OCI-LY7 (cell line): ENCODE results near the gene PPTC7. TPM values are rescaled to one million over a fixed set of nuclear protein-coding genes. Genes with fewer than 3 reads are reported as not detected.

ENCODE experiments used
- BruUV-seq: library from RNA; stranded (reverse); fragments of 400-500 nt; replicated peaks from 2 replicates; lab custom pipeline; 2021; lab: Mats Ljungman, UMichigan
- CTCF ChIA-PET: fragments of 300-600 bp; sonication (Branson Sonifier 250); formaldehyde crosslinking; loops from one replicate; lab custom pipeline; 2022; ENCODE audit warnings: antibody characterized with exemption; ENCODE audit not compliant: unreplicated experiment; lab: Charles Lee
- POLR2A ChIA-PET: fragments of 300-600 bp; sonication (Branson Sonifier 250); formaldehyde crosslinking; loops from one replicate; lab custom pipeline; 2022; ENCODE audit warnings: antibody characterized with exemption; lab: Charles Lee
- DNase-seq: peaks from one replicate; pipeline ENCODE4 v3.0.0-alpha.2; 2015; ENCODE audit warnings: low spot score
- H2AFZ ChIP-seq: fragments of 200-600 bp; sonication (generic), shearing (Covaris generic); 2 replicates; pipeline ENCODE4 v1.6.1; 2014; ENCODE audit warnings: mild to moderate bottlenecking, antibody characterized with exemption, low read length, moderate library complexity
- H3K27ac ChIP-seq: fragments of 200-600 bp; sonication (generic); 2 replicates; pipeline ENCODE4 v1.5.1; 2014; ENCODE audit warnings: mixed run types, low read depth, mild to moderate bottlenecking, moderate library complexity, low read length, inconsistent platforms; ENCODE audit not compliant: poor library complexity, severe bottlenecking
- H3K36me3 ChIP-seq: fragments of 200-600 bp; sonication (generic); 2 replicates; pipeline ENCODE4 v1.6.1; 2014; ENCODE audit warnings: mild to moderate bottlenecking, antibody characterized with exemption, low read length, moderate library complexity, mixed read lengths; ENCODE audit not compliant: insufficient read depth
- H3K4me1 ChIP-seq: fragments of 200-600 bp; sonication (generic); 2 replicates; pipeline ENCODE4 v1.5.1; 2014; ENCODE audit warnings: mild to moderate bottlenecking, low read length; ENCODE audit not compliant: insufficient read depth, poor library complexity, severe bottlenecking
- H3K4me2 ChIP-seq: fragments of 200-600 bp; sonication (generic); 2 replicates; pipeline ENCODE4 v1.6.1; 2014; ENCODE audit warnings: mild to moderate bottlenecking, low read length
- H3K4me3 ChIP-seq: fragments of 200-600 bp; sonication (generic); 2 replicates; pipeline ENCODE4 v1.5.1; 2014; ENCODE audit warnings: mild to moderate bottlenecking, low read depth, low read length; ENCODE audit not compliant: poor library complexity, severe bottlenecking
- H3K79me2 ChIP-seq: fragments of 200-600 bp; sonication (generic); 2 replicates; pipeline ENCODE4 v1.6.1; 2016; ENCODE audit warnings: low read depth, mild to moderate bottlenecking, low read length, moderate library complexity, mixed read lengths; ENCODE audit not compliant: insufficient read depth
- H3K9me2 ChIP-seq: fragments of 200-600 bp; sonication (generic); 2 replicates; pipeline ENCODE4 v1.6.1; 2016; ENCODE audit warnings: mild to moderate bottlenecking, low read length, mixed read lengths; ENCODE audit not compliant: insufficient read depth
- H3K9me3 ChIP-seq: fragments of 200-600 bp; sonication (generic); 2 replicates; pipeline ENCODE4 v1.6.1; 2014; ENCODE audit warnings: mild to moderate bottlenecking, mixed run types, low read length, mixed read lengths
- H4K20me1 ChIP-seq: fragments of 200-600 bp; sonication (generic); 2 replicates; pipeline ENCODE4 v1.6.1; 2014; ENCODE audit warnings: mild to moderate bottlenecking, antibody characterized with exemption, low read length, moderate library complexity, mixed read lengths; ENCODE audit not compliant: insufficient read depth
- CTCF ChIP-seq: fragments of 200-600 bp; sonication (generic); conservative IDR thresholded peaks from 2 replicates; pipeline ENCODE4 v1.5.1; 2014; ENCODE audit warnings: mild to moderate bottlenecking, antibody characterized with exemption, low read length, moderate library complexity, mixed read lengths
- EZH2phosphoT487 ChIP-seq: fragments of 200-600 bp; sonication (generic); IDR thresholded peaks from 2 replicates; pipeline ENCODE4 v1.6.1; 2018; ENCODE audit warnings: low read depth, borderline replicate concordance, mild to moderate bottlenecking, mixed run types, antibody characterized with exemption, low read length, moderate library complexity, mixed read lengths
- intact Hi-C: fragments of 100-400 bp; cut with micrococcal nuclease; formaldehyde crosslinking; loops from one replicate; pipeline ENCODE4 v1.10.0; 2022; ENCODE audit not compliant: unreplicated experiment
- total RNA-seq, 2 experiments: library from RNA; depleted of rRNA in 1 of 2; stranded (reverse); fragments of >200 nt in 1 of 2; shearing (Covaris generic) in 1 of 2; gene quantifications; 2 replicates each; pipeline ENCODE4 v1.2.3, GENCODE V29; 2014 to 2022

Gene PPTC7
- total RNA-seq, 2 experiments from 2014 or later, result 11.4 to 29.7 TPM

DNA sequence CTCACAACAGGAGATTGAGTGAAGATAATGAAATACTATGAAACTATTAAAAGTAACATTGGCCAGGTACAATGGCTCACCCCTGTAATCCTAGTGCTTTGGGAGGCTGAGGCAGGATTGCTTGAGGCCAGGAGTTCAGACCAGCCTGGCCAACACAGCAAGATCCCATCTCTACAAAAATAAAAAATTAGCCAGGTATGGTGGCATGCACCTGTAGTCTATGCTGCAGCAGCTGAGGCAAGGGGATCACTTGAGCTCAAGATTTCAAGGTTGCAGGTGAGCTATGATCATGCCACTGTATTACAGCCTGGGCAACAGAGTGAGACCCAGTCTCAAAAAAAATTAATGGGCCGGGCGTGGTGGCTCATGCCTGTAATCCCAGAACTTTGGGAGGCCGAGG lies 66.1 kb downstream of the PPTC7 start:
- ChIA-PET POLR2A (interaction anchor here (0.6 kb wide), 1 partner anchor 86 kb away, joined by 4 read pairs; no protein-coding TSS in a partner anchor), CTCF (interaction anchor here (0.7 kb wide), 1 partner anchor 18 kb away, joined by 3 read pairs; no protein-coding TSS in a partner anchor)
- DNase-seq, result no peak
- H2AFZ ChIP-seq, result no peak overlapping the region
- no peaks in the 10 kb centered on the region for H3K4me1 ChIP-seq
- no peaks in the 10 kb centered on the region for H3K9me3 ChIP-seq
- no peaks in the 10 kb centered on the region for H3K9me2 ChIP-seq
- no peaks in the 10 kb centered on the region for H4K20me1 ChIP-seq
- TF ChIP-seq CTCF, result no peak
- no peak for TF ChIP-seq EZH2phosphoT487
- no peaks in the 10 kb centered on the region for H3K79me2 ChIP-seq
- no peak overlapping the region for H3K27ac ChIP-seq
- H3K4me2 ChIP-seq, result no peak overlapping the region
- intact Hi-C loops, result no loop called here
- BruUV-seq, result no TSS peak
- no peaks in the 10 kb centered on the region for H3K36me3 ChIP-seq
- no peak overlapping the region for H3K4me3 ChIP-seq

DNA sequence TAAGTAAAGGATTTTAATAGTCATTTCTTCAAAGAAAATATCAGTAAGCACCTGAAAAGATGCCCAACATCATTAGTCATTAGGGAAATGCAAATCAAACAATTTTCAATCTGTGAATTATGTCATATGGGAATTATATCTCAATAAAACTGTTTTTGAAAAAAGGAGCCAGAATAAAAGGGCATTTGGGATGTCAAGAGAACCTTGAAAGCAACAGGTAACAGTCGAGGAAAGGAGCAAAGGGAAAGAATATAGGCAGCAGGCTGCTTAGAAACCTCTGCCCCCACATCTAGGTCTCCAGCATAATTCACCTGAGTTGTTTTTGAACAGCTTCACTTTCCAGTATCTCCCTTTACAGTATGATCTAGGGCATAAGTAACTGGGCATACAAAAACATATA lies 68.8 kb downstream of the PPTC7 start:
- H3K36me3 ChIP-seq, result no peaks in the 10 kb centered on the region
- H3K9me2 ChIP-seq, result no peaks in the 10 kb centered on the region
- H3K4me1 ChIP-seq, result no peaks in the 10 kb centered on the region
- no peaks in the 10 kb centered on the region for H3K9me3 ChIP-seq
- intact Hi-C loops, result loop anchor here (5.0 kb wide), 1 partner anchor 313 kb away; no protein-coding TSS in a partner anchor
- CTCF ChIA-PET, result no interaction called here
- DNase-seq, result no peak
- no peak overlapping the region for H2AFZ ChIP-seq
- no peak overlapping the region for H3K27ac ChIP-seq
- H3K4me2 ChIP-seq, result no peak overlapping the region
- H3K79me2 ChIP-seq, result no peaks in the 10 kb centered on the region
- TF ChIP-seq EZH2phosphoT487 (no peak), CTCF (no peak)
- no TSS peak for BruUV-seq
- H4K20me1 ChIP-seq, result no peaks in the 10 kb centered on the region
- no peak overlapping the region for H3K4me3 ChIP-seq
- POLR2A ChIA-PET, result interaction anchor here (0.5 to 1.2 kb wide), 3 partner anchors 11 to 789 kb away, joined by 4 to 5 read pairs (median 5); no protein-coding TSS in a partner anchor

DNA sequence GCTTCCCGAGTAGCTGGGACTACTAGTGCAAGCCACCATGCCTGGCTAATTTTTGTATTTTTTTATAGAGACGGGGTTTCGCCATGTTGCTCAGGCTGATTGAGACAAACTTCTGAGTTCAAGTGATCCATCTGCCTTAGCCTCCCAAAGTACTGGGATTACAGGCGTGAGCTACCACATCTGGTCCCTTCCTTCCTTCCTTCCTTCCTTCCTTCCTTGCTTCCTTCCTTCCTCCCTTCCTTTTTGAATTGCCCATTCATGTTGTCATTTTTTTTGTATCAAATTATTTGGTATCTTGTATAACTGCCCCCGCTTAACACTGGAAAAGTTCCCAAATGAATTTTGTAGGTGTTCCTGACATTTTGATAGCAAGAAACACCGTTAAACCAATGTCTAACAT lies 69.3 kb downstream of the PPTC7 start:
- BruUV-seq, result no TSS peak
- Histone ChIP-seq H3K4me3 (no peak overlapping the region), H3K79me2 (no peaks in the 10 kb centered on the region), H2AFZ (no peak overlapping the region), H3K27ac (no peak overlapping the region), H3K4me2 (no peak overlapping the region), H4K20me1 (no peaks in the 10 kb centered on the region), H3K4me1 (no peaks in the 10 kb centered on the region), H3K9me2 (no peaks in the 10 kb centered on the region), H3K9me3 (no peaks in the 10 kb centered on the region), H3K36me3 (no peaks in the 10 kb centered on the region)
- intact Hi-C loops, result loop anchor here (2.0 to 5.0 kb wide), 2 partner anchors 185 to 313 kb away; no protein-coding TSS in a partner anchor
- CTCF ChIA-PET, result interaction anchor here (1.0 kb wide), 1 partner anchor 88 kb away, joined by 4 read pairs; no protein-coding TSS in a partner anchor
- TF ChIP-seq EZH2phosphoT487, result no peak
- TF ChIP-seq CTCF, result no peak
- POLR2A ChIA-PET, result interaction anchor here (1.1 to 1.2 kb wide), 2 partner anchors 11 to 19 kb away, joined by 4 read pairs; no protein-coding TSS in a partner anchor
- no peak for DNase-seq
